Stimulated activated CD4-positive, alpha-beta T cell treated with anti-CD3 and anti-CD28 coated beads, Interleukin-2, amount 100 ng/mL, for 48 hours (primary cell): Measurements from ENCODE around the gene RARB.

Source experiments
- DNase-seq, 2 donors: peaks; one replicate each; pipeline ENCODE4 v3.0.0-alpha.2; 2020

RARB gene

GRCh38 chr3:25556447-25556846 is 128.4 kb downstream of the RARB start:
- no peak for DNase-seq

- DNase-seq = no peak
These were observed 129.6 kb downstream of the RARB start for GRCh38 chr3:25557694-25558093.

- no peak for DNase-seq
These were observed 130.1 kb downstream of the RARB start for GRCh38 chr3:25558121-25558520.

GRCh38 chr3:25558796-25559195 is 130.7 kb downstream of the RARB start:
- DNase-seq = no peak

GRCh38 chr3:25563601-25564000 is 135.5 kb downstream of the RARB start:
- DNase-seq = no peak

GRCh38 chr3:25564075-25564474 is 136.0 kb downstream of the RARB start:
- DNase-seq = no peak

- no peak for DNase-seq
These were observed 137.7 kb downstream of the RARB start for GRCh38 chr3:25565807-25566206.

- DNase-seq = no peak
These were observed 138.4 kb downstream of the RARB start for GRCh38 chr3:25566358-25566920.

- no peak for DNase-seq
These were observed 139.3 kb downstream of the RARB start for GRCh38 chr3:25567388-25567787.

GRCh38 chr3:25567806-25568524 is 139.9 kb downstream of the RARB start:
- DNase-seq = no peak

- no peak for DNase-seq
These were observed 140.5 kb downstream of the RARB start for GRCh38 chr3:25568525-25569078.

GRCh38 chr3:25571285-25571684 is 143.2 kb downstream of the RARB start:
- DNase-seq = no peak

GRCh38 chr3:25572336-25572735 is 144.3 kb downstream of the RARB start:
- no peak for DNase-seq

GRCh38 chr3:25572919-25573385 is 144.9 kb downstream of the RARB start:
- no peak for DNase-seq

GRCh38 chr3:25573386-25574171 is 145.5 kb downstream of the RARB start:
- no peak for DNase-seq

GRCh38 chr3:25574172-25574765 is 146.2 kb downstream of the RARB start:
- no peak for DNase-seq

- DNase-seq = no peak
These were observed 146.9 kb downstream of the RARB start for GRCh38 chr3:25575001-25575400.

GRCh38 chr3:25576146-25576545 is 148.1 kb downstream of the RARB start:
- no peak for DNase-seq

GRCh38 chr3:25576831-25577454 is 148.9 kb downstream of the RARB start:
- no peak for DNase-seq

GRCh38 chr3:25578059-25578458 is 150.0 kb downstream of the RARB start:
- no peak for DNase-seq

GRCh38 chr3:25580534-25580933 is 152.5 kb downstream of the RARB start:
- DNase-seq = no peak

- DNase-seq = no peak
These were observed 153.3 kb downstream of the RARB start for GRCh38 chr3:25581335-25581734.

- DNase-seq = no peak
These were observed 153.8 kb downstream of the RARB start for GRCh38 chr3:25581823-25582222.
